GM10266 (cell line): Measurements from ENCODE around the gene ADGRV1.
"Not testable (repeated sequence)": the region's sequence is repeated elsewhere in the genome, so short reads cannot be mapped to it uniquely, and the experiment has no call there.

Experiments
- DNase-seq: peaks from one replicate; pipeline ENCODE4 v3.0.0; 2012; ENCODE audit errors: extremely low spot score
- TF ChIP-seq, protein P1 (sequence below): IDR thresholded peaks from 2 replicates; pipeline ENCODE4 v1.5.1; 2012; ENCODE audit warnings: mild to moderate bottlenecking, low read depth; ENCODE audit not compliant: control insufficient read depth, insufficient read depth; ENCODE audit errors: missing control alignments

Gene ADGRV1

DNA sequence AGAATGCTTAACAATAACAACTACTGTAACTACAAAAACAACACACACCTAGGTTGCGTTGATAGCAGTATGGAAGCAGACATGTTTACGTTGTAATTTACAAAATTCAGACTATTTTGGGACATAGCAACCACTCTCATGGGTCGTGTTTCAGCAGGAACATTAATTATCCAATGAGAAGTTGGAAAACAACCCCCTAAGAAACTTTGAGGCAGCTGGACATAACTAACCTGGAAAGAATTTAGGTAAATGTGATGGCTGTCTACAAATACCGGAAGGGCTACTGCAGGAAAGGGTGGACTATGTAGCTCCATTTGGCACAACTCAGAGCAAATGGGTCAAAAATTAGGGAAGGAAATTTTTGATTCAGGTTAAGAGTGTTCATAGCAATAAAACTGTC lies 409.3 kb downstream of the ADGRV1 start:
- DNase-seq = no peak
- TF ChIP-seq, protein P1, sequence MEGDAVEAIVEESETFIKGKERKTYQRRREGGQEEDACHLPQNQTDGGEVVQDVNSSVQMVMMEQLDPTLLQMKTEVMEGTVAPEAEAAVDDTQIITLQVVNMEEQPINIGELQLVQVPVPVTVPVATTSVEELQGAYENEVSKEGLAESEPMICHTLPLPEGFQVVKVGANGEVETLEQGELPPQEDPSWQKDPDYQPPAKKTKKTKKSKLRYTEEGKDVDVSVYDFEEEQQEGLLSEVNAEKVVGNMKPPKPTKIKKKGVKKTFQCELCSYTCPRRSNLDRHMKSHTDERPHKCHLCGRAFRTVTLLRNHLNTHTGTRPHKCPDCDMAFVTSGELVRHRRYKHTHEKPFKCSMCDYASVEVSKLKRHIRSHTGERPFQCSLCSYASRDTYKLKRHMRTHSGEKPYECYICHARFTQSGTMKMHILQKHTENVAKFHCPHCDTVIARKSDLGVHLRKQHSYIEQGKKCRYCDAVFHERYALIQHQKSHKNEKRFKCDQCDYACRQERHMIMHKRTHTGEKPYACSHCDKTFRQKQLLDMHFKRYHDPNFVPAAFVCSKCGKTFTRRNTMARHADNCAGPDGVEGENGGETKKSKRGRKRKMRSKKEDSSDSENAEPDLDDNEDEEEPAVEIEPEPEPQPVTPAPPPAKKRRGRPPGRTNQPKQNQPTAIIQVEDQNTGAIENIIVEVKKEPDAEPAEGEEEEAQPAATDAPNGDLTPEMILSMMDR = no peak

DNA sequence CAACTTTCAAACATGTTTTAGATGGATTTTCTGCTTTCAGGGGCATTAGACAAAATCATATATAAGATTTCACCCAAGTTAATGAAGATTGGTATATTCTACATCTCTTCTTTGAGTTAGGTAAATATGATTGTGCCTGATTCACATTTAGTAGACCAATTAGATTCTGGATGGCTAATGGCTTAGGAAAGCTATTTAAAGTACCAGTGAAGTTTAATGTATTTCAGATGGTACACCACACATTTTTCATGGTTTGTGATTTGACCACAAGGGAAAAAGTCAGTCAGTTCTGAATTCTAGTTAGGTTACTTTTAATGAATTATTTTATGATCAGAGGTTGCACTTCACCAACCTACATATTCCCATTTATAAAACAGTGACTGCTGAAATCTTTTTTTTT lies 409.7 kb downstream of the ADGRV1 start:
- TF ChIP-seq, protein P1 = no peak
- no peak for DNase-seq

DNA sequence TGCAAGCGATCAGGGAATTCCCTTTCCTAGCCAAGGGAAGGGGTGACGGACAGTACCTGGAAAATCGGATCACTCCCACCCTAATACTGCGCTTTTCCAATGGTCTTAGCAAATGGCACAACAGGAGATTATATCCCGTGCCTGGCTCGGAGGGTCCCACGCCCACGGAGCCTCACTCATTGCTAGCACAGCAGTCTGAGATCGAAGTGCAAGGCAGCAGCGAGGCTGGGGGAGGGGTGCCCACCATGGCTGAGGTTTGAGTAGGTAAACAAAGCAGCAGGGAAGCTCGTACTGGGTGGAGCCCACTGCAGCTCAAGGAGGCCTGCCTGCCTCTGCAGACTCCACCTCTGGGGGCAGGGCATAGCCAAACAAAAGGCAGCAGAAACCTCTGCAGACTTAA lies 411.3 kb downstream of the ADGRV1 start:
- DNase-seq = not testable (repeated sequence)

DNA sequence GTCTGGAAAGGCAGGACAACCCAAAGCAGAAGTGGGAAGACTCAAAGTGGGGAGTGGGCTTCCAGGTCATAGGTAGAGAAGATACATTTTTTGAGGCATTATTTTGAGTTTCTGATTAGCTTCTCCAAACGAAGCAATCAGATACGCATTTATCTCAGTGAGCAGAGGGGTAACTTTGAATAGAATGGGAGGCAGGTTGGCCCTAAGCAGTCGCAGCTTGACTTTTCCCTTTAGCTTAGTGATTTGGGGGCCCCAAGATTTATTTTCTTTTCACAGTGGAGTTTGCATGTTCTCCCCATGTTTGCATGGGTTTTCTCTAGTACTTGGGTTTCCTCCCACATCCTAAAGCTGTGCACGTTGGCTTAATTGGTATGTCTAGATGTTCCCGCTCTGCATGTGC lies 422.6 kb downstream of the ADGRV1 start:
- DNase-seq = no peak
- TF ChIP-seq, protein P1 = no peak

DNA sequence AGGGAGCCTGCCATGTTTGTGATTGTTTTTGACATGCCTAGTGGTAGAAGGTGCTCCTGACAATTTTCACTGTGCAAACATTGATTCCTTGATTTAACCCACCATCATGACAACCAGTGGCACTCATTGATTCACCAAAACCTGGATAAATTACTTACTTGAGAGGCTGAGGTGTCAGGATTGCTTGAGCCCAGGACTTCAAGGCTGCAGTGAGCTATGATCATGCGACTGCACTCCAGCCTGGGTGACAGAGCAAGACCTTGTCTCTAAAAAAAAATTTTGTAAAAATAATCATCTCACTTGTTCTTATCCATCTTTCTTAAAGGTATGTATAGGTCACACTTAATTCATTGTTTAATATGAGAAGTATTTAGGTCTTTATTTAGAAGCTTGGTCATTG lies 423.2 kb downstream of the ADGRV1 start:
- DNase-seq = no peak
- TF ChIP-seq, protein P1 = no peak

DNA sequence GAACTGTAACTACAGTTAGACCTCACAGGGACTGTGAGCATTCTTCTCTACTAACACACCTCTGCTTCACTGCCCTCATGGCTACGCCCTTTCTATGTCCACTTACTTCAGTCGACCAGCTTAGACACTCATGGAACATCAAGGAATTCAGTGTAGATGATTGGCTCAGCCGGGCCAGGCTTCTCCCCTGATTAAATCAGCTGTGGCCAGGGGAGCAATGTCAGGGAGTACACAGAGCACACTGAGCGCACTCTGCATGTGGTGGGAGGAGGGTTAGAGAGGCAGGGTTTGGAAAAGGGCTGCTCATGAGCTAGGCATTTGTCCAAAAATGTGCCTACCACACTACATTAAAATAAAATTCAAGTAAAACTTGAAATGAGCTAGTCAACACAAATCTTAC lies 424.0 kb downstream of the ADGRV1 start:
- TF ChIP-seq, protein P1 = no peak
- no peak for DNase-seq

DNA sequence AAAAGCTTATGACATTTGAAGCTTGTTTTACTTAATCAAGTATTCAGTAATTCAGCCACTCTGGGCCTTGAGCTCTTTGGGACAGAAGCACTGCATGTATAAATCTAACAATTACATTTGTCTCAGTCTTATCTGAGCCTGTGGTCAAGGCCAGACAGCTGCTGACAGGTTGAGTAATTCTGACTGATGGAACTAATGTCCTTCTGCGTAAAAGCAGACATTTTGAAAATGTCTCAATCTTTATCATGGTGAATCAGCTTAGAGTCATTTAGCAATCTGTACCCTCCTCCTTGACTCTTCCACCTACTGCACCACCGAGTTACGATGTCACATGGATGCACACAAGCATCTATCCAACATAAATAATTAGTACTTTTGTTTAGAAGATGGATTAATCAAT lies 424.6 kb downstream of the ADGRV1 start:
- TF ChIP-seq, protein P1 = no peak

DNA sequence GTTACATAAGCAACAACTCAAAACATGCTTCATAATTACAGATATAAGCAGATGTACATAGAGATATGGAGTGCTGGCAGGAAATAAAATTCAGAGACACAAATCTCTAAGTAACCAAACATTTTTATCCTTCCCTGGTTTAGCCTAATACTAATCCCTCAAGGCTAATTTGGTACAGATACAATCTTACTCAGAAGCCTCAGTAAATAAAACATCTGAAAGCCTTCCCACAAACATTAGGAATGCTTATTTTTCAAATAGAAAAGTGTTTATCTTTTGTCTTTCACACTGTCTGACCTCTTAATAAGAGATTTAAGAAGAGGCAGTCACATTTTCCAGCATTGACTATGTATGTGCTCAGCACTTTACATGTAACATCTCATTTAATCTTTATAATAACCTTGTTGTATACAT lies 425.1 kb downstream of the ADGRV1 start:
- TF ChIP-seq, protein P1 = no peak

More for the DNA sequence above, 424.6 kb downstream of the ADGRV1 start:
- DNase-seq = no peak

More for the DNA sequence above, 425.1 kb downstream of the ADGRV1 start:
- no peak for DNase-seq
